GM18511 (cell line): ENCODE measurements around the gene COQ8A.

Source experiments
- ATAC-seq: cut with Tn5 transposase; IDR thresholded peaks from one replicate; pipeline ENCODE4 v1.9.1; 2021; ENCODE audit warnings: mild to moderate bottlenecking, moderate library complexity; ENCODE audit not compliant: unreplicated experiment

The COQ8A gene

DNA sequence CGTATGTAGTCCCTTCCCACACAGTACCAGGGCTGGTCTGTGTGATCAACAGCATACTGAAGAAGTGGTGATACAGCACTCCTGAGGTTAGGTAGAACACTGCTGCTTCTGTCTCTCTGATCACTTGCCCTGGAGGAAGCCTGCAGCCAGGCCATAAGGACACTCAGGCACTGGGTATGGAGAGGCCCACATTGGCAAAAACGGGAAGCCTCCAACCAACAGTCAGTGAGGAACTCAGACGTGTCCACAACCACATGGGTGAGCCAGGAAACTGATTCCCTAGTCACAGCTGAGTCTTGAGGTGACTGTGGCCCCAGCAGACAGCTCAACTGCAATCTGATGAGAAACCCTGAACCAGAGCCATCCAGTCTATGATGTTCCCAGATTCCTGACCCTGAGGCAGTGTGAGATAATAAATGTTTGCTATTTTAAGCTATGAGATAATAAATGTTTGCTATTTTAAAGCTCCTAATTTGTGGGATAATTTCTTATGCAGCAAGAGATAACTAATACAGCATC lies 62.5 kb downstream of the COQ8A start:
- no peak for ATAC-seq

DNA sequence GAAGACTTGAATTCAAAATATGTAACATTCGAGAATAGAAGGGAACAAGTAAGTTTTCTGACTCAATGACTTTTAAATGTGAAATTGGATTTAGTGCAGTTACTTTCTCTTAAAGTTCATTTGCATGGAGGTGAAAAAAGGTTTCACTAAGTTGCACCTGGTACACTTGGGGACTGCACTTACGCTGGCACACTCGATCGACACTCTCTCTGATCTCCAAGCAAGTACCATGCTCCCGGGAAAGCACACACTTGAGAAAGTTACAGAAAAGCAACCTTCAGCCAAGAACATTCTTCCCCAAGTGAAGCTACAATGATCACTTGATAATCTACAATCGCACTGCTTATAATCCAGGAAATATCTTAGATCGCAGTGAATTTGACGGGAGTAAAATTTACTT lies 63.1 kb downstream of the COQ8A start:
- no peak for ATAC-seq

DNA sequence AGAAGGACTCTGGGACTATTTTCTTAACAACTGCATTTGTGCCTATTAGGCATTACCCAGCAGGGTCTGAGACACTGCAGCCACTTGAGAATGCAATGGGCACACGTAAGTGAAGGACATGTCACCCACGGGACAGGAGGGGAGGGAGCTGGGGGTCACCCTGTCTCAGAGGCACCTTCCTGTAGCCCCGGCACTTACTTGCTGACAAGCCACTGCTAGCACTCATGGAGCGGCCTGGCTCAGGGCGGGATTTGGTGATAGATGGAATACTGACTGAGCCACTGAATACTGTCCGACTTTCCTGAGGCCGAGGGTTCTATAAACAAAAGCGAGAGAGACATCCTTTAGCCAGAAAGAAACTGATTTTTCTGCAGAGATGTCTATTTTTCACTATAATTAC lies 64.7 kb downstream of the COQ8A start:
- ATAC-seq: no peak

DNA sequence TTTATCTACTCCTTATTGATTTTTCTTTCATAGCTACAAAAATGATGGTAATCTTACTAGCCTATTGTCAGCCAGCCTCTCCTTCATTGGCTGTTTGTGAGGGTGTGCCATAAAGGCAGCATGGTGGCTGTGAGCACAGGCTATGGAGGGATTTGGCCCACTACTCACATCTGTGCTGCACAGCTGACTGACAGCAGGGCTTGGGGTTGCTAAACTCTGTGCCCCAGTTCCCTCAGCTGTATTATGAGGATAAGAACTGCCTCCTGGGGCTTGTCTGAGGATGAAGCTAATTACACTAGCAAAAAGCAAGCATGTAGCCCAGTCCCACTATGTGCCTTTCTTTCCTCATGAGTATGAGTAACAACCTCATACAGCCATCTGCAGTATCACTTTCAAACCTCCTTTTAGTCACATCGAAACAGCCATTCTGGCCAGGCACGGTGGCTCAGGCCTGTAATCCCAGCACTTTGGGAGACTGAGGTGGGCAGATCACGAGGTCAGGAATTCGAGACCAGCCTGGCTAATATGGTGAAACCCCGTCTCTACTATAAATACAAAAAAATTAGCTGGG lies 66.2 kb downstream of the COQ8A start:
- ATAC-seq: no peak

DNA sequence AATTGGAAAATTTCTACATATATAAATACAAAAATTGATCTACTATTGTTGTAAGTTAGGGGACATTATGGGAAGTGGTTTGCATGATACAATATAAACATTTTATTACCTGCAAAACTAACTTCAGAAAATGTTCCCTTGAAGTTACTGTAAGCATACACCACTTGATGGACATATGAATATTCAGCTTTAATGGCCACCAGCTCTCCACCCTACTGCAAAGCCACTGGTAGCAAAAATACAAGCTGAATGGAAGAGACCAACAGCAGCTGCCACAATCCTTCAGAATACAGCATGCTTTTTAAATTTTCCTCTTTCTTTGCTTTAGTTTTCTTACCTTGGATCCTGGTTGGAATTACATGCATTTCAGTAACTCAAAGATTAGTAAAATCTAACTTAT lies 69.8 kb downstream of the COQ8A start:
- ATAC-seq: no peak

DNA sequence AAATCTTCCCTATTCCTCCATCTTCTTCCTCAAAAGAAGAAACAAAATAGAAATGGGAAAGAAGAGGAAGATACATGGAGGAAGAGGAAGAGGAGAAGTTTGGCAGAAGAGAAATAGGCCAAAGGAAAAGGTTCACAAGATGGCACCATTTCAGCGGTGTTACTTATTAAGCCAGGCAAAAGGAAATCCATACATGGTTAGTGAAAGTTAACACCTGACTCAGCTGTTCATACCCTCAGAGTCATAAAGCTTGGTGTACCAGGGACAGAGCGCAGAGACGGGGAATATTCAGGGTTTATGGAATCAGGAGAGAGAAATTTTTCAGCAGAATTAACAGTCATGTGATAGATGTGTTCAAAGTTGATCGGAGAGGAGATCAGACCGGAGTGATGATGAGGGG lies 70.6 kb downstream of the COQ8A start:
- no peak for ATAC-seq

DNA sequence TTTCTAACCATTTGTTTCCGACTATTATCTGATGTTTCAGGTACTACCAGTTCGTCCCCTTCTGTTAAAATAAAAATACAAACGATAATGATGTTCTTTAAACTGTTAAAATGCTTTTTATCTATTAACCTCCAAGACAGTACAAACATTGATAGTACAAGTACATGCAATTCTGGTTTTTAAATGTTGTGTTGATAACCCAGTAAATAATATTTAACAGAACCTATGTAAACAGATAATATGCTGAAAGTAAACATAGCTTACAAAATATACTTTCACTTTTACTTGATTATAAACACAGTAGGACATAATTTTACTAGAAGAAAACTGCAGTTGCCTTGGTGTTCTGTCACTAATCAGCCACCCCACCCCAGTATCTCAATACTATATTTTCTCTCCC lies 76.9 kb downstream of the COQ8A start:
- no peak for ATAC-seq

DNA sequence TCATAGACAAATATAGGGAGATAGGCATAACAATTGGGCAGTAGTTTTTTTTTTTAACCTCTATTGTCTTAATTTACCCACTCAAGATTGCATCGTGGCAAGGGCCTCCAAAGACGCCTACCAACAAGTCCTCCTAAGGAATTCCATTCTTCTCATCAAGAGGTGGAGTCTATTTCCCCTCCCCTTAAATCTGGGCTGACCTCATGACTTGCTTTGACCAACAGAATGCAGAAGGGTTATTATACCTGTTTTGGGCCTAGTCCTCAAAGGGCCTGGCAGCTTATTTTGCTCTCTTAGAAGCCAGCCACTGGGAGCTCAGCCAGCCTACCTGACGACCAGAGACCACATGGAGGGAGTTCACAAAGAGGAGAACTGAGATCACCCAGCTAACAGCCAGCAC lies 92.3 kb downstream of the COQ8A start:
- no peak for ATAC-seq

DNA sequence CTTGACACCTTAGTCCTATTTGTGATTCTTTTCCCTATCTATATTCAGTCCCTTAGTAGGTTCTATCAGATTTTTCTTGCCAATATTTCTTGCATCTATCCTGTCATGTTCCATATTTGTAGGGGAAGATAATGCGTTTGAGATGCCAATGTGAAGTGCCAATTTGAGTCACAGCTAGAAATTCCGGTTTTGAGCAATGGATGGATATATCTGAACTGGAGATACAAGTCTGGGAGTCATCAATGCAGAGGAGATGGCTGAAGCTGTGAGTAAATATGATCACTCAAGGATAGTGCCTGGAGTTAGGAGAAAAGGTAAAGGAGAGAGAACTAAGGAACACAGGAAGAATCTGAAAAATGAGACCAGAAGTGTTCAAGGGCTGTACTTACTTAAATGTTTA lies 93.8 kb downstream of the COQ8A start:
- ATAC-seq: no peak

DNA sequence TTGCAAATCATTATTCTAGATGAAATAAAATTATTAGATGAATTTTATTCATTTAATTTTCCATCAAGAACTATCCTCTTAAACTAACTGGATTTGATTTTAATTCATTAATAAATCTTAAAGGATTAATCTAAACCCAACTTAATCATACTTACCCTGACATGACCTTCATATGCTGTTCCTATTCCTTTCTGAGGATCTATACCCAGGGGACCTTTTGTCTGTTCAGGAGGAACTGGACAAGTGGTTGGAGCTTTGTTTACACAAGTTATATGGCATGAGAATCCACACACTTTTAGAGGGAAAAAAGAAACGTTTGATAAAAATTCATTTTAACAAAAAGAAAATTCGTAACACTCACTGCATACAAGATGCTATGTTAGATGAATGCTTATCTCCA lies 95.2 kb downstream of the COQ8A start:
- ATAC-seq: no peak

DNA sequence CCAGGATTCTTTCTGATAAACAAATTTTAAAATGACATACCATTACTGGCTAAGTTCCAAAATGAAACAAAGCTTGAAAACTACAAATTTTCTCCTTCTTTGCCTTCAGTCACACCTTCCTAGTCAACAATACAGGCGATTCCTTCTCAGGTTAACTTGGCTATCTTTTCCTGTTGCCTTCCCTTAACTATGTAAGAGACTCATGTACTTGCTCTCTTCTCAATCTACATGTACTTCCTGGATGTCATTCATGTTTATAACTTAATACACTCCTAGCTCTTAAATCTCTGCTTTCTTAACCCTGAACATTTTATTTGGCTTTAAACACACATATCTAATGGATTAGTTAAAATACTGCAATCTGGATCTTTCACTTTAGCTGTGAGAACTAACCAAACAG lies 97.0 kb downstream of the COQ8A start:
- no peak for ATAC-seq
